WTC11 (cell line): Measurements from ENCODE around the gene LILRA6. TPM values are rescaled to one million over a fixed set of nuclear protein-coding genes. Genes with fewer than 3 reads are reported as not detected.
"Not testable (repeated sequence)": the region's sequence is repeated elsewhere in the genome, so short reads cannot be mapped to it uniquely, and the experiment has no call there.

Source experiments
- ATAC-seq: fragments of 200-7000 bp; cut with Tn5 transposase; 2 replicates; pipeline ENCODE4 v1.10.0; 2021; ENCODE audit warnings: mild to moderate bottlenecking, moderate library complexity
- CTCF ChIA-PET: fragments of 300-600 bp; sonication (Branson Sonifier 250); formaldehyde crosslinking; loops from one replicate; lab custom pipeline; 2021; ENCODE audit warnings: antibody characterized with exemption; lab: Charles Lee
- POLR2A ChIA-PET: fragments of 350-600 bp; sonication (Branson Sonifier 250); formaldehyde crosslinking; loops from one replicate; lab custom pipeline; 2021; ENCODE audit warnings: antibody characterized with exemption; lab: Charles Lee
- DNase-seq: peaks from one replicate; pipeline ENCODE4 v3.0.0; 2021; ENCODE audit warnings: low spot score
- H3K27ac Mint-ChIP-seq: 2 replicates; pipeline ENCODE4 v1.8.0; 2021; ENCODE audit warnings: mixed read lengths
- H3K27me3 Mint-ChIP-seq: 2 replicates; pipeline ENCODE4 v1.8.0; 2021; ENCODE audit warnings: low read depth, mild to moderate bottlenecking, moderate library complexity, mixed read lengths
- H3K36me3 Mint-ChIP-seq: 2 replicates; pipeline ENCODE4 v1.8.0; 2021; ENCODE audit warnings: mixed read lengths
- H3K4me1 Mint-ChIP-seq: 2 replicates; pipeline ENCODE4 v1.8.0; 2022; ENCODE audit warnings: mixed read lengths
- H3K4me3 Mint-ChIP-seq: 2 replicates; pipeline ENCODE4 v1.8.0; 2021; ENCODE audit warnings: mild to moderate bottlenecking, moderate library complexity, mixed read lengths
- H3K9me3 Mint-ChIP-seq: 2 replicates; pipeline ENCODE4 v1.8.0; 2021; ENCODE audit warnings: mixed read lengths
- AFF4 ChIP-seq: sonication (generic); formaldehyde crosslinking; IDR thresholded peaks from 2 replicates; pipeline ENCODE4 v1.8.1; 2023; ENCODE audit warnings: mild to moderate bottlenecking, missing genetic modification reagents, borderline replicate concordance
- CREM ChIP-seq: sonication (generic); formaldehyde crosslinking; IDR thresholded peaks from 2 replicates; pipeline ENCODE4 v1.8.1; 2022; ENCODE audit warnings: mild to moderate bottlenecking, missing genetic modification reagents, moderate library complexity
- GTF2I ChIP-seq: fragments of 250-450 bp; sonication (Bioruptor Pico); conservative IDR thresholded peaks from 2 replicates; pipeline ENCODE4 v1.4.0; 2021; ENCODE audit warnings: mild to moderate bottlenecking
- JAZF1 ChIP-seq: fragments of 250-450 bp; sonication (Bioruptor Pico); IDR thresholded peaks from 2 replicates; pipeline ENCODE4 v1.9.0; 2021; ENCODE audit warnings: moderate library complexity, mild to moderate bottlenecking, inconsistent platforms
- MXD4 ChIP-seq: fragments of 250-450 bp; sonication (Bioruptor Pico); IDR thresholded peaks from 2 replicates; pipeline ENCODE4 v1.8.0; 2021; ENCODE audit warnings: mild to moderate bottlenecking, moderate library complexity, borderline replicate concordance
- MYBL2 ChIP-seq: sonication (generic); formaldehyde crosslinking; IDR thresholded peaks from 2 replicates; pipeline ENCODE4 v1.8.1; 2023; ENCODE audit warnings: mild to moderate bottlenecking, moderate library complexity, missing genetic modification reagents
- NR1H2 ChIP-seq: sonication (generic); formaldehyde crosslinking; IDR thresholded peaks from 2 replicates; pipeline ENCODE4 v1.9.0; 2021; ENCODE audit warnings: mild to moderate bottlenecking, moderate library complexity, missing genetic modification reagents
- TP53 ChIP-seq: sonication (generic); formaldehyde crosslinking; IDR thresholded peaks from 2 replicates; pipeline ENCODE4 v1.8.1; 2023; ENCODE audit warnings: mild to moderate bottlenecking, missing genetic modification reagents
- ZBTB21 ChIP-seq: sonication (generic); formaldehyde crosslinking; IDR thresholded peaks from 2 replicates; pipeline ENCODE4 v1.8.1; 2023; ENCODE audit warnings: mild to moderate bottlenecking, missing genetic modification reagents, borderline replicate concordance
- ZNF138 ChIP-seq: sonication (generic); formaldehyde crosslinking; conservative IDR thresholded peaks from 2 replicates; pipeline ENCODE4 v1.8.1; 2022; ENCODE audit warnings: mild to moderate bottlenecking, moderate library complexity, missing genetic modification reagents
- ZNF232 ChIP-seq: sonication (generic); formaldehyde crosslinking; IDR thresholded peaks from 2 replicates; pipeline ENCODE4 v1.8.0; 2022; ENCODE audit warnings: mild to moderate bottlenecking, missing genetic modification reagents
- ZNF317 ChIP-seq: sonication (generic); formaldehyde crosslinking; IDR thresholded peaks from 2 replicates; pipeline ENCODE4 v1.8.1; 2023; ENCODE audit warnings: low read depth, mild to moderate bottlenecking, moderate library complexity, missing genetic modification reagents, borderline replicate concordance
- total RNA-seq: library from RNA; stranded (reverse); gene quantifications from 3 replicates; pipeline ENCODE4 v1.2.3, GENCODE V29; 2021

LILRA6 gene
- total RNA-seq, 1 experiment from 2014 or later: not detected

GRCh38 chr19:54219702-54220101 is 22.9 kb downstream of the LILRA6 start:
- CTCF ChIA-PET, H3K27ac Mint-ChIP-seq, H3K4me3 Mint-ChIP-seq, H3K9me3 Mint-ChIP-seq, H3K36me3 Mint-ChIP-seq, DNase-seq, H3K27me3 Mint-ChIP-seq, ATAC-seq, POLR2A ChIA-PET: not testable (repeated sequence)
- H3K4me1 Mint-ChIP-seq: peaks cover 13% of the 10 kb centered on the region

- ChIA-PET CTCF (no interaction called here), POLR2A (no interaction called here)
- Mint-ChIP-seq H3K4me3 (no peak overlapping the region), H3K4me1 (peaks cover 13% of the 10 kb centered on the region), H3K27me3 (no peaks in the 10 kb centered on the region), H3K27ac (no peak overlapping the region), H3K9me3 (no peaks in the 10 kb centered on the region), H3K36me3 (peaks cover 4% of the 10 kb centered on the region; the same call in 1 of the 2 replicates)
- TF ChIP-seq ZBTB21 (no peak), TP53 (CRISPR knock-in tag) (no peak), ZNF232 (CRISPR knock-in tag) (no peak)
- ATAC-seq (no peak), DNase-seq (no peak)
These were observed 23.5 kb downstream of the LILRA6 start for GRCh38 chr19:54218960-54219661.

GRCh38 chr19:54218259-54218658 is 24.3 kb downstream of the LILRA6 start:
- no peaks in the 10 kb centered on the region for H3K27me3 Mint-ChIP-seq
- H3K4me1 Mint-ChIP-seq: peaks cover 13% of the 10 kb centered on the region
- no peak for DNase-seq
- TF ChIP-seq MXD4 (CRISPR knock-in tag) (no peak), JAZF1 (CRISPR knock-in tag) (no peak), CREM (CRISPR knock-in tag) (no peak), ZNF317 (CRISPR knock-in tag) (no peak), GTF2I (CRISPR knock-in tag) (no peak), NR1H2 (CRISPR knock-in tag) (no peak)
- H3K36me3 Mint-ChIP-seq: peaks cover 4% of the 10 kb centered on the region; the same call in 1 of the 2 replicates
- no peaks in the 10 kb centered on the region for H3K9me3 Mint-ChIP-seq
- H3K4me3 Mint-ChIP-seq: no peak overlapping the region
- no peak overlapping the region for H3K27ac Mint-ChIP-seq
- CTCF ChIA-PET: interaction anchor here (1.0 kb wide), 1 partner anchor 48 kb away, joined by 3 read pairs; no protein-coding TSS in a partner anchor
- POLR2A ChIA-PET: no interaction called here
- ATAC-seq: no peak

GRCh38 chr19:54217517-54218247 is 24.9 kb downstream of the LILRA6 start:
- ATAC-seq, POLR2A ChIA-PET, H3K27ac Mint-ChIP-seq, H3K27me3 Mint-ChIP-seq, H3K4me3 Mint-ChIP-seq, H3K9me3 Mint-ChIP-seq, H3K36me3 Mint-ChIP-seq, DNase-seq: not testable (repeated sequence)
- peaks cover 13% of the 10 kb centered on the region for H3K4me1 Mint-ChIP-seq
- CTCF ChIA-PET: interaction anchor here (1.0 kb wide), 1 partner anchor 48 kb away, joined by 3 read pairs; no protein-coding TSS in a partner anchor

- Mint-ChIP-seq H3K27ac (no peak overlapping the region), H3K9me3 (no peaks in the 10 kb centered on the region), H3K4me3 (no peak overlapping the region), H3K4me1 (peaks cover 13% of the 10 kb centered on the region), H3K27me3 (no peaks in the 10 kb centered on the region; the same call in 1 of the 2 replicates), H3K36me3 (peaks cover 7% of the 10 kb centered on the region; the same call in 1 of the 2 replicates)
- ChIA-PET POLR2A (interaction anchor here (0.6 kb wide), 1 partner anchor 23 kb away, joined by 3 read pairs; no protein-coding TSS in a partner anchor), CTCF (interaction anchor here (0.9 kb wide), 1 partner anchor 424 kb away, joined by 3 read pairs; no protein-coding TSS in a partner anchor)
- TF ChIP-seq ZNF138 (CRISPR knock-in tag): no peak
- TF ChIP-seq CREM (CRISPR knock-in tag): no peak
- no peak for TF ChIP-seq MYBL2 (CRISPR knock-in tag)
- TF ChIP-seq AFF4: no peak
- no peak for TF ChIP-seq ZBTB21
- ATAC-seq: no peak
- no peak for DNase-seq
These were observed 25.7 kb downstream of the LILRA6 start for GRCh38 chr19:54216869-54217268.

- DNase-seq, H3K9me3 Mint-ChIP-seq, H3K4me3 Mint-ChIP-seq, ATAC-seq, POLR2A ChIA-PET, H3K27me3 Mint-ChIP-seq, H3K27ac Mint-ChIP-seq, CTCF ChIA-PET: not testable (repeated sequence)
- Mint-ChIP-seq H3K4me1 (peaks cover 13% of the 10 kb centered on the region), H3K36me3 (peaks cover 10% of the 10 kb centered on the region)
These were observed 27.9 kb downstream of the LILRA6 start for GRCh38 chr19:54214734-54215133.

GRCh38 chr19:54214217-54214616 is 28.4 kb downstream of the LILRA6 start:
- DNase-seq, H3K27ac Mint-ChIP-seq, H3K9me3 Mint-ChIP-seq, POLR2A ChIA-PET, ATAC-seq, H3K27me3 Mint-ChIP-seq, H3K4me3 Mint-ChIP-seq, CTCF ChIA-PET: not testable (repeated sequence)
- Mint-ChIP-seq H3K36me3 (peaks cover 10% of the 10 kb centered on the region), H3K4me1 (peaks cover 13% of the 10 kb centered on the region)
